SK-N-SH (cell line): Measurements from ENCODE around the gene CBLB. TPM values are rescaled to one million over a fixed set of nuclear protein-coding genes. Genes with fewer than 3 reads are reported as not detected.

ENCODE experiments used
- CTCF ChIA-PET: fragments of 300-600, 350-600 bp; formaldehyde crosslinking; extraction: SDS; loops from one replicate; lab custom pipeline; 2021; lab: Yijun Ruan, JAX
- POLR2A ChIA-PET: fragments of 350-600 bp; sonication (Branson Sonifier 250); formaldehyde crosslinking; extraction: SDS; loops from one replicate; lab custom pipeline; 2020; ENCODE audit warnings: antibody characterized with exemption, inconsistent platforms; lab: Yijun Ruan, JAX
- DNase-seq: peaks from one replicate; pipeline ENCODE4 v3.0.0; 2012
- H2AFZ ChIP-seq: fragments of 200-600 bp; sonication (generic); 2 replicates; pipeline ENCODE4 v1.8.1; 2016; ENCODE audit warnings: antibody characterized with exemption, mild to moderate bottlenecking, low read depth
- H3F3A ChIP-seq: fragments of 200-600 bp; sonication (generic); replicated peaks from 2 replicates; pipeline ENCODE3; 2016; ENCODE audit warnings: antibody characterized with exemption, mild to moderate bottlenecking; ENCODE audit not compliant: insufficient read depth
- H3K27ac ChIP-seq, 2 experiments: fragments of 200-500 bp in 1 of 2; fragments of 200-600 bp in 1 of 2; sonication (Bioruptor generic) in 1 of 2; sonication (generic), shearing (Covaris generic) in 1 of 2; 2 replicates each; pipeline versions ENCODE4 v1.5.1 to v1.6.1; 2014 to 2016; ENCODE audit warnings: low read depth in 2 of 2, inconsistent platforms in 1 of 2, low read length in 1 of 2, mild to moderate bottlenecking in 1 of 2, mixed read lengths in 1 of 2
- H3K27me3 ChIP-seq: fragments of 200-600 bp; sonication (generic), shearing (Covaris generic); 2 replicates; pipeline ENCODE4 v1.6.1; 2016; ENCODE audit warnings: mixed run types; ENCODE audit not compliant: insufficient read depth
- H3K36me3 ChIP-seq, 2 experiments: fragments of 200-500 bp in 1 of 2; fragments of 200-600 bp in 1 of 2; sonication (Bioruptor generic) in 1 of 2; sonication (generic) in 1 of 2; replicated peaks in 1 of 2; 2 replicates each; pipeline versions ENCODE3 to v1.5.1; 2014 to 2016; ENCODE audit warnings: low read length in 1 of 2, mild to moderate bottlenecking in 1 of 2; ENCODE audit not compliant: insufficient read depth in 2 of 2, control insufficient read depth in 1 of 2
- H3K4me1 ChIP-seq, 2 experiments: fragments of 200-500 bp in 1 of 2; fragments of 200-600 bp in 1 of 2; sonication (Bioruptor generic) in 1 of 2; sonication (generic), shearing (Covaris generic) in 1 of 2; 2 replicates each; pipeline versions ENCODE4 v1.5.1 to v1.6.1; 2014 to 2016; ENCODE audit warnings: low read depth in 1 of 2, low read length in 1 of 2, mixed run types in 1 of 2; ENCODE audit not compliant: insufficient read depth in 2 of 2, control insufficient read depth in 1 of 2
- H3K4me2 ChIP-seq: fragments of 200-600 bp; sonication (generic), shearing (Covaris generic); 2 replicates; pipeline ENCODE4 v1.6.1; 2017; ENCODE audit warnings: mixed run types
- H3K4me3 ChIP-seq, 2 experiments: fragments of 200-500 bp in 1 of 2; fragments of 200-600 bp in 1 of 2; sonication (Bioruptor generic) in 1 of 2; sonication (generic), shearing (Covaris generic) in 1 of 2; 2 replicates each; pipeline versions ENCODE4 v1.5.1 to v1.8.1; 2014 to 2016; ENCODE audit warnings: low read depth in 2 of 2, inconsistent platforms in 1 of 2, low read length in 1 of 2, mild to moderate bottlenecking in 1 of 2, mixed read lengths in 1 of 2, moderate library complexity in 1 of 2
- H3K79me2 ChIP-seq: fragments of 200-600 bp; sonication (generic); 2 replicates; pipeline ENCODE4 v1.8.1; 2017; ENCODE audit warnings: mild to moderate bottlenecking; ENCODE audit not compliant: insufficient read depth
- H3K9ac ChIP-seq: fragments of 200-600 bp; sonication (generic); 2 replicates; pipeline ENCODE4 v1.6.1; 2017; ENCODE audit warnings: mixed run types
- H3K9me2 ChIP-seq: fragments of 200-600 bp; sonication (generic); 2 replicates; pipeline ENCODE4 v1.6.1; 2017; ENCODE audit warnings: mixed run types
- H3K9me3 ChIP-seq: fragments of 200-600 bp; sonication (generic); 2 replicates; pipeline ENCODE4 v1.6.1; 2017; ENCODE audit warnings: mixed run types, mild to moderate bottlenecking, moderate library complexity
- H4K20me1 ChIP-seq: fragments of 200-600 bp; sonication (generic); 2 replicates; pipeline ENCODE4 v1.6.1; 2017; ENCODE audit warnings: mild to moderate bottlenecking, mixed run types; ENCODE audit not compliant: insufficient read depth
- CHD2 ChIP-seq: fragments of 150-350 bp; IDR thresholded peaks from 2 replicates; pipeline ENCODE4 v1.6.1; 2018; ENCODE audit warnings: low read length; ENCODE audit not compliant: partially characterized antibody
- EP300 ChIP-seq, 2 experiments: IDR thresholded peaks; 2 replicates each; pipeline versions ENCODE4 v1.4.0 to v1.6.1; 2012; ENCODE audit warnings: borderline replicate concordance in 1 of 2, low read depth in 1 of 2, low read length in 1 of 2
- EZH2phosphoT487 ChIP-seq: fragments of 200-600 bp; sonication (generic); IDR thresholded peaks from 2 replicates; pipeline ENCODE4 v1.6.1; 2017; ENCODE audit warnings: low read depth, mixed run types, mild to moderate bottlenecking, antibody characterized with exemption, moderate library complexity, borderline replicate concordance
- FOSL2 ChIP-seq: IDR thresholded peaks from 2 replicates; pipeline ENCODE4 v1.4.0; 2012; ENCODE audit warnings: low read depth, mild to moderate bottlenecking, moderate library complexity, borderline replicate concordance
- FOXJ3 ChIP-seq: sonication (generic); formaldehyde crosslinking; IDR thresholded peaks from 2 replicates; pipeline ENCODE4 v1.5.1; 2020; ENCODE audit warnings: mild to moderate bottlenecking, missing genetic modification reagents
- FOXM1 ChIP-seq: IDR thresholded peaks from 2 replicates; pipeline ENCODE4 v1.4.0; 2012; ENCODE audit warnings: low read depth, mild to moderate bottlenecking
- GATA2 ChIP-seq: sonication (generic); formaldehyde crosslinking; IDR thresholded peaks from 2 replicates; pipeline ENCODE4 v1.5.0; 2020; ENCODE audit warnings: mild to moderate bottlenecking, missing genetic modification reagents
- MEF2A ChIP-seq: IDR thresholded peaks from 2 replicates; pipeline ENCODE4 v1.4.0; 2012; ENCODE audit warnings: low read depth, borderline replicate concordance
- NFIC ChIP-seq: IDR thresholded peaks from 2 replicates; pipeline ENCODE4 v1.4.0; 2012; ENCODE audit warnings: borderline replicate concordance
- RCOR1 ChIP-seq: fragments of 150-350 bp; IDR thresholded peaks from 2 replicates; pipeline ENCODE4 v1.6.1; 2017; ENCODE audit warnings: antibody characterized with exemption, low read length
- RFX5 ChIP-seq: IDR thresholded peaks from 2 replicates; pipeline ENCODE4 v1.6.1; 2012; ENCODE audit warnings: mild to moderate bottlenecking, improper control_type of control experiment, low read length
- SMC3 ChIP-seq: IDR thresholded peaks from 2 replicates; pipeline ENCODE4 v1.6.1; 2012; ENCODE audit warnings: low read depth, low read length, improper control_type of control experiment
- TCF12 ChIP-seq: IDR thresholded peaks from 2 replicates; pipeline ENCODE4 v1.4.0; 2012
- TEAD4 ChIP-seq: IDR thresholded peaks from 2 replicates; pipeline ENCODE4 v1.4.0; 2012; ENCODE audit warnings: mild to moderate bottlenecking, borderline replicate concordance; ENCODE audit not compliant: insufficient read depth
- YY1 ChIP-seq: IDR thresholded peaks from 2 replicates; pipeline ENCODE4 v1.4.0; 2012; ENCODE audit warnings: low read depth, mild to moderate bottlenecking
- whole genome bisulfite sequencing: methylation state at CpG from one replicate; pipeline ENCODE4 v1.1.6; 2017; ENCODE audit warnings: low lambda C conversion rate; 5-methylcytosine and 5-hydroxymethylcytosine counted together
- polyA plus RNA-seq, 3 experiments: library from polyadenylated mRNA; depleted of rRNA; stranded (reverse); fragments of >200 nt; gene quantifications; 2 replicates each; pipeline ENCODE4 v1.2.3, GENCODE V29; 2012
- TF ChIP-seq, protein P1 (sequence below): IDR thresholded peaks from 2 replicates; pipeline ENCODE4 v1.4.0; 2012; ENCODE audit warnings: low read depth, borderline replicate concordance
- TF ChIP-seq, protein P2 (sequence below): IDR thresholded peaks from 2 replicates; pipeline ENCODE4; 2012
- TF ChIP-seq, protein P3 (sequence below): IDR thresholded peaks from 2 replicates; pipeline ENCODE4 v1.4.0; 2012; ENCODE audit warnings: low read depth
- TF ChIP-seq, protein P4 (sequence below): fragments of 200-600 bp; sonication (generic); IDR thresholded peaks from 2 replicates; pipeline ENCODE4 v1.6.1; 2017; ENCODE audit warnings: antibody characterized with exemption, mild to moderate bottlenecking, moderate library complexity
- TF ChIP-seq, protein P5 (sequence below): fragments of 150-350 bp; IDR thresholded peaks from 2 replicates; pipeline ENCODE4 v1.6.1; 2016; ENCODE audit warnings: mild to moderate bottlenecking, low read depth, low read length
- TF ChIP-seq, protein P6 (sequence below): IDR thresholded peaks from 2 replicates; pipeline ENCODE4 v1.4.0; 2012; ENCODE audit warnings: low read depth, borderline replicate concordance

The CBLB gene
- polyA plus RNA-seq, 1 of the 3 experiments (the other 2 are of a cell fraction), result 4.4 TPM

DNA sequence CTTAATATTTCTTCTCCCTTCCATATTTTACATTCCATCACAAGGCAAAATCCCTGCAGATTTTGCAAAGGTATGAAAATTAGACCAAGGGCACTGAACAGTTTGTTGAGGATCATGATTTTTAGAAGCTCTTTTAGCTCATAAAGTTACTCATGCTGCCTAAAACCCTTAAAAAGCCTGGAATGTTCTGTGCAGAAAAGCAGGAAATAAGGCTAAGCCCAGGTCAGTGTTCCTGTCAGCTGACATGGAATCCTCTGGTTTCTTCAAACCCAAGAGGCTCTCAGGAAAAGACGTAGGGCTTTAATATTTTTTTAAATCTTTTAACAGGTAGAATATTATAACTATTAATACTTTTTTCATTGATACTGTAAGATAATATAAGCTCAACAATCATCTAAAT is 8.2 kb downstream of the CBLB start:
- 97% methylated on average over 1 of the region's 1 CpG for WGBS
- H3F3A ChIP-seq, result peaks cover 4% of the 10 kb centered on the region
- peaks cover 27 to 58% of the 10 kb centered on the region in 2 experiments for H3K36me3 ChIP-seq
- no peaks in the 10 kb centered on the region for H3K27me3 ChIP-seq
- POLR2A ChIA-PET, result no interaction called here
- CTCF ChIA-PET, result interaction anchor here (0.9 to 1.0 kb wide), 3 partner anchors 16 to 285 kb away, joined by 3 read pairs; no protein-coding TSS in a partner anchor
- TF ChIP-seq, protein P1, sequence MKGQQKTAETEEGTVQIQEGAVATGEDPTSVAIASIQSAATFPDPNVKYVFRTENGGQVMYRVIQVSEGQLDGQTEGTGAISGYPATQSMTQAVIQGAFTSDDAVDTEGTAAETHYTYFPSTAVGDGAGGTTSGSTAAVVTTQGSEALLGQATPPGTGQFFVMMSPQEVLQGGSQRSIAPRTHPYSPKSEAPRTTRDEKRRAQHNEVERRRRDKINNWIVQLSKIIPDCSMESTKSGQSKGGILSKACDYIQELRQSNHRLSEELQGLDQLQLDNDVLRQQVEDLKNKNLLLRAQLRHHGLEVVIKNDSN, result no peak
- TF ChIP-seq RCOR1, result no peak
- TF ChIP-seq, protein P2, sequence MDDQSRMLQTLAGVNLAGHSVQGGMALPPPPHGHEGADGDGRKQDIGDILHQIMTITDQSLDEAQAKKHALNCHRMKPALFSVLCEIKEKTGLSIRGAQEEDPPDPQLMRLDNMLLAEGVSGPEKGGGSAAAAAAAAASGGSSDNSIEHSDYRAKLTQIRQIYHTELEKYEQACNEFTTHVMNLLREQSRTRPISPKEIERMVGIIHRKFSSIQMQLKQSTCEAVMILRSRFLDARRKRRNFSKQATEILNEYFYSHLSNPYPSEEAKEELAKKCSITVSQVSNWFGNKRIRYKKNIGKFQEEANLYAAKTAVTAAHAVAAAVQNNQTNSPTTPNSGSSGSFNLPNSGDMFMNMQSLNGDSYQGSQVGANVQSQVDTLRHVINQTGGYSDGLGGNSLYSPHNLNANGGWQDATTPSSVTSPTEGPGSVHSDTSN, result no peak
- TF ChIP-seq, protein P3, sequence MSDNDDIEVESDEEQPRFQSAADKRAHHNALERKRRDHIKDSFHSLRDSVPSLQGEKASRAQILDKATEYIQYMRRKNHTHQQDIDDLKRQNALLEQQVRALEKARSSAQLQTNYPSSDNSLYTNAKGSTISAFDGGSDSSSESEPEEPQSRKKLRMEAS, result no peak
- TF ChIP-seq, protein P4, sequence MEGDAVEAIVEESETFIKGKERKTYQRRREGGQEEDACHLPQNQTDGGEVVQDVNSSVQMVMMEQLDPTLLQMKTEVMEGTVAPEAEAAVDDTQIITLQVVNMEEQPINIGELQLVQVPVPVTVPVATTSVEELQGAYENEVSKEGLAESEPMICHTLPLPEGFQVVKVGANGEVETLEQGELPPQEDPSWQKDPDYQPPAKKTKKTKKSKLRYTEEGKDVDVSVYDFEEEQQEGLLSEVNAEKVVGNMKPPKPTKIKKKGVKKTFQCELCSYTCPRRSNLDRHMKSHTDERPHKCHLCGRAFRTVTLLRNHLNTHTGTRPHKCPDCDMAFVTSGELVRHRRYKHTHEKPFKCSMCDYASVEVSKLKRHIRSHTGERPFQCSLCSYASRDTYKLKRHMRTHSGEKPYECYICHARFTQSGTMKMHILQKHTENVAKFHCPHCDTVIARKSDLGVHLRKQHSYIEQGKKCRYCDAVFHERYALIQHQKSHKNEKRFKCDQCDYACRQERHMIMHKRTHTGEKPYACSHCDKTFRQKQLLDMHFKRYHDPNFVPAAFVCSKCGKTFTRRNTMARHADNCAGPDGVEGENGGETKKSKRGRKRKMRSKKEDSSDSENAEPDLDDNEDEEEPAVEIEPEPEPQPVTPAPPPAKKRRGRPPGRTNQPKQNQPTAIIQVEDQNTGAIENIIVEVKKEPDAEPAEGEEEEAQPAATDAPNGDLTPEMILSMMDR, result no peak
- H2AFZ ChIP-seq, result no peak overlapping the region
- H3K9me3 ChIP-seq, result no peaks in the 10 kb centered on the region
- H3K79me2 ChIP-seq, result peaks cover 89% of the 10 kb centered on the region
- no peak overlapping the region for H3K9ac ChIP-seq
- no peak overlapping the region for H3K4me2 ChIP-seq
- H3K9me2 ChIP-seq, result no peaks in the 10 kb centered on the region
- H4K20me1 ChIP-seq, result peaks cover 14% of the 10 kb centered on the region
- peaks cover 0 to 4% of the 10 kb centered on the region in 2 experiments; a peak in 2 of 4 replicates for H3K4me1 ChIP-seq
- no peak overlapping the region for H3K4me3 ChIP-seq
- DNase-seq, result no peak
- no peak overlapping the region for H3K27ac ChIP-seq

DNA sequence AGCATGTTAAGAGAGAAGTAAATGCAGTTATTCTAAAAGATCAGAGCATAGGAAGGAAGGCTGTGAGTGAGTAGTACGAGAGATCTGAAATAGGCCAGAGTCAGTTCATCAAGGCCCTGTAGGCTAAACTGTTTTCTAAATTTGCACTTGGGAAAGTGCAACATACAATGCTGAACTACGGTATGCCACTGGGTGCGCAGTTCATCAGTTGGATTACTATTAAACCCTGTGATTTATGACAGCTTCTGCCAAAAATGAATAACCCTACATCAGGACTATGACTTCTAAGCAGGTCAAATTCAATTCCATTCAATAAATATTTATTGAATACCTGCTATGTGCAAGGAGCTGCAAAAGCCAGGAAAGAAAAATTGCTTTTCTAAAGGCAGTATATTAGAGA is 10.8 kb downstream of the CBLB start:
- no peak for TF ChIP-seq SMC3
- TF ChIP-seq, protein P5, sequence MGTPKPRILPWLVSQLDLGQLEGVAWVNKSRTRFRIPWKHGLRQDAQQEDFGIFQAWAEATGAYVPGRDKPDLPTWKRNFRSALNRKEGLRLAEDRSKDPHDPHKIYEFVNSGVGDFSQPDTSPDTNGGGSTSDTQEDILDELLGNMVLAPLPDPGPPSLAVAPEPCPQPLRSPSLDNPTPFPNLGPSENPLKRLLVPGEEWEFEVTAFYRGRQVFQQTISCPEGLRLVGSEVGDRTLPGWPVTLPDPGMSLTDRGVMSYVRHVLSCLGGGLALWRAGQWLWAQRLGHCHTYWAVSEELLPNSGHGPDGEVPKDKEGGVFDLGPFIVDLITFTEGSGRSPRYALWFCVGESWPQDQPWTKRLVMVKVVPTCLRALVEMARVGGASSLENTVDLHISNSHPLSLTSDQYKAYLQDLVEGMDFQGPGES, result no peak
- TF ChIP-seq FOSL2, result no peak
- TF ChIP-seq TCF12, result no peak
- no peak for TF ChIP-seq GATA2
- TF ChIP-seq EP300 (IDR thresholded peaks at IDR 0.05; ENCODE audit: borderline replicate concordance in 1 of 2, low read depth in 1 of 2, low read length in 1 of 2), result no peak
- TF ChIP-seq, protein P6, sequence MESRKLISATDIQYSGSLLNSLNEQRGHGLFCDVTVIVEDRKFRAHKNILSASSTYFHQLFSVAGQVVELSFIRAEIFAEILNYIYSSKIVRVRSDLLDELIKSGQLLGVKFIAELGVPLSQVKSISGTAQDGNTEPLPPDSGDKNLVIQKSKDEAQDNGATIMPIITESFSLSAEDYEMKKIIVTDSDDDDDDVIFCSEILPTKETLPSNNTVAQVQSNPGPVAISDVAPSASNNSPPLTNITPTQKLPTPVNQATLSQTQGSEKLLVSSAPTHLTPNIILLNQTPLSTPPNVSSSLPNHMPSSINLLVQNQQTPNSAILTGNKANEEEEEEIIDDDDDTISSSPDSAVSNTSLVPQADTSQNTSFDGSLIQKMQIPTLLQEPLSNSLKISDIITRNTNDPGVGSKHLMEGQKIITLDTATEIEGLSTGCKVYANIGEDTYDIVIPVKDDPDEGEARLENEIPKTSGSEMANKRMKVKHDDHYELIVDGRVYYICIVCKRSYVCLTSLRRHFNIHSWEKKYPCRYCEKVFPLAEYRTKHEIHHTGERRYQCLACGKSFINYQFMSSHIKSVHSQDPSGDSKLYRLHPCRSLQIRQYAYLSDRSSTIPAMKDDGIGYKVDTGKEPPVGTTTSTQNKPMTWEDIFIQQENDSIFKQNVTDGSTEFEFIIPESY, result no peak
- TF ChIP-seq NFIC, result no peak
- no peak for TF ChIP-seq TEAD4
- TF ChIP-seq FOXJ3, result no peak
- no peak for TF ChIP-seq YY1
- TF ChIP-seq, protein P3, result no peak
- TF ChIP-seq CHD2, result no peak
- no peak for TF ChIP-seq FOXM1
- no peak for TF ChIP-seq RFX5
- TF ChIP-seq MEF2A, result no peak
- TF ChIP-seq EZH2phosphoT487, result no peak
- no peak overlapping the region for H3K9ac ChIP-seq
- peaks cover 20% of the 10 kb centered on the region for H4K20me1 ChIP-seq
- 96% methylated on average over 3 of the region's 3 CpGs for WGBS
- no peak overlapping the region for H2AFZ ChIP-seq
- no peaks in the 10 kb centered on the region for H3K27me3 ChIP-seq
- DNase-seq, result no peak
- ChIA-PET POLR2A (interaction anchor here (1.6 kb wide), 1 partner anchor 11 kb away, joined by 4 read pairs; the partner anchor contains the start of gene CBLB), CTCF (interaction anchor here (0.7 kb wide), 1 partner anchor 14 kb away, joined by 3 read pairs; no protein-coding TSS in a partner anchor)
- H3K9me2 ChIP-seq, result no peaks in the 10 kb centered on the region
- no peak overlapping the region for H3K4me2 ChIP-seq
- peaks cover 84% of the 10 kb centered on the region for H3K79me2 ChIP-seq
- H3F3A ChIP-seq, result peaks cover 4% of the 10 kb centered on the region
- no peaks in the 10 kb centered on the region for H3K4me1 ChIP-seq
- no peak overlapping the region for H3K27ac ChIP-seq
- H3K36me3 ChIP-seq, result peaks cover 18 to 65% of the 10 kb centered on the region in 2 experiments
- no peaks in the 10 kb centered on the region for H3K9me3 ChIP-seq
- H3K4me3 ChIP-seq, result no peak overlapping the region
